ENCODE results near the gene CYTIP. TPM values are rescaled to one million over a fixed set of nuclear protein-coding genes. Genes with fewer than 3 reads are reported as not detected.

The CYTIP gene
- total and polyA plus RNA-seq, 2 donors from 2014 or later: 3.5 to 24.0 TPM

- H3K9me3 ChIP-seq (ENCODE audit: control insufficient read depth in 2 of 3, insufficient read depth in 1 of 3, low read length in 3 of 3): no peaks in the 10 kb centered on the region
- no peak overlapping the region for H3K27ac ChIP-seq (ENCODE audit: low read depth in 2 of 2, low read length in 2 of 2)
- no peak overlapping the region for H3K9ac ChIP-seq (ENCODE audit: low read length in 3 of 3)
- no peaks in the 10 kb centered on the region for H3K27me3 ChIP-seq (ENCODE audit: control insufficient read depth, insufficient read depth, low read length)
- DNase-seq (no peak), FAIRE-seq (no peak)
- H3K4me3 ChIP-seq (ENCODE audit: low read length in 3 of 3): no peak overlapping the region
- intact Hi-C loops (cut with DNase I): no loop called here
- TF ChIP-seq CTCF (IDR thresholded peaks at IDR 0.05; ENCODE audit: borderline replicate concordance, extremely low read depth, insufficient read depth): no peak
- H3K36me3 ChIP-seq (ENCODE audit: control insufficient read depth in 2 of 3, insufficient read depth in 3 of 3, low read length in 3 of 3): no peaks in the 10 kb centered on the region
- H3K4me1 ChIP-seq (ENCODE audit: control insufficient read depth in 2 of 3, insufficient read depth in 2 of 3, low read depth in 1 of 3, low read length in 3 of 3): peaks cover 3 to 14% (median 5%) of the 10 kb centered on the region in 3 donors
Observed at GRCh38 chr2:157463002-157463401, 19.1 kb upstream of the CYTIP start.

- no peaks in the 10 kb centered on the region for H3K27me3 ChIP-seq (ENCODE audit: control insufficient read depth, insufficient read depth, low read length)
- H3K27ac ChIP-seq (ENCODE audit: low read depth in 2 of 2, low read length in 2 of 2): peak overlapping the region in 1 of 2 donors; percentile 8
- H3K36me3 ChIP-seq (ENCODE audit: control insufficient read depth in 2 of 3, insufficient read depth in 3 of 3, low read length in 3 of 3): no peaks in the 10 kb centered on the region
- no peaks in the 10 kb centered on the region for H3K9me3 ChIP-seq (ENCODE audit: control insufficient read depth in 2 of 3, insufficient read depth in 1 of 3, low read length in 3 of 3)
- intact Hi-C loops (cut with DNase I): no loop called here
- peak overlapping the region in 1 of 3 donors; percentile 6 for H3K4me3 ChIP-seq (ENCODE audit: low read length in 3 of 3)
- DNase-seq: no peak
- TF ChIP-seq CTCF (IDR thresholded peaks at IDR 0.05; ENCODE audit: borderline replicate concordance, extremely low read depth, insufficient read depth): no peak
- no peak for FAIRE-seq
- no peak overlapping the region for H3K9ac ChIP-seq (ENCODE audit: low read length in 3 of 3)
- peaks cover 3 to 14% (median 5%) of the 10 kb centered on the region in 3 donors for H3K4me1 ChIP-seq (ENCODE audit: control insufficient read depth in 2 of 3, insufficient read depth in 2 of 3, low read depth in 1 of 3, low read length in 3 of 3)
Observed at GRCh38 chr2:157460897-157461296, 17.0 kb upstream of the CYTIP start.

- peak overlapping the region in 1 of 2 donors; percentile 69 for H3K27ac ChIP-seq (ENCODE audit: low read depth in 2 of 2, low read length in 2 of 2)
Observed at GRCh38 chr2:157460384-157460837, 16.5 kb upstream of the CYTIP start.

More at GRCh38 chr2:157460384-157460837, 16.5 kb upstream of the CYTIP start:
- H3K36me3 ChIP-seq (ENCODE audit: control insufficient read depth in 2 of 3, insufficient read depth in 3 of 3, low read length in 3 of 3): no peaks in the 10 kb centered on the region
- peak overlapping the region in 2 of 3 donors; percentile 6 to 18 for H3K4me3 ChIP-seq (ENCODE audit: low read length in 3 of 3)
- intact Hi-C loops (cut with DNase I): no loop called here
- H3K9ac ChIP-seq (ENCODE audit: low read length in 3 of 3): no peak overlapping the region
- FAIRE-seq (peak; percentile 85), DNase-seq (peak in 2 of 5 donors; percentile 39 to 52)
- no peaks in the 10 kb centered on the region for H3K9me3 ChIP-seq (ENCODE audit: control insufficient read depth in 2 of 3, insufficient read depth in 1 of 3, low read length in 3 of 3)
- H3K27me3 ChIP-seq (ENCODE audit: control insufficient read depth, insufficient read depth, low read length): no peaks in the 10 kb centered on the region
- no peak for TF ChIP-seq CTCF (IDR thresholded peaks at IDR 0.05; ENCODE audit: borderline replicate concordance, extremely low read depth, insufficient read depth)
- peaks cover 3 to 14% (median 5%) of the 10 kb centered on the region in 3 donors for H3K4me1 ChIP-seq (ENCODE audit: control insufficient read depth in 2 of 3, insufficient read depth in 2 of 3, low read depth in 1 of 3, low read length in 3 of 3)
